ENCODE results near the gene IQCM. TPM values are rescaled to one million over a fixed set of nuclear protein-coding genes. Genes with fewer than 3 reads are reported as not detected.

IQCM gene
- total and polyA plus RNA-seq, 11 donors: not detected

- TF ChIP-seq POLR2A (IDR thresholded peaks at IDR 0.05): no peak
- TF ChIP-seq CTCF (IDR thresholded peaks at IDR 0.05): no peak
- intact Hi-C loops (cut with DNase I): no loop called here
- DNase-seq (no peak), ATAC-seq (no peak)
- H3K4me1 ChIP-seq: no peaks in the 10 kb centered on the region
- no peaks in the 10 kb centered on the region for H3K9me3 ChIP-seq
- H3K36me3 ChIP-seq: no peaks in the 10 kb centered on the region
- H3K27ac ChIP-seq: no peak overlapping the region
- no peak overlapping the region for H3K4me3 ChIP-seq
- WGBS, 4 donors: 66 to 82% (median 71%) methylated on average over 1 of the region's 1 CpG
- no peaks in the 10 kb centered on the region for H3K27me3 ChIP-seq
Observed at GRCh38 chr4:149741186-149741831, 74.3 kb downstream of the IQCM start.

GRCh38 chr4:149738156-149738555 is 77.5 kb downstream of the IQCM start:
- no peak for DNase-seq
- Histone ChIP-seq H3K9me3 (no peaks in the 10 kb centered on the region), H3K27ac (no peak overlapping the region), H3K4me3 (no peak overlapping the region), H3K4me1 (no peaks in the 10 kb centered on the region), H3K36me3 (no peaks in the 10 kb centered on the region), H3K27me3 (no peaks in the 10 kb centered on the region)
- ATAC-seq: no peak
- intact Hi-C loops (cut with DNase I): no loop called here
- WGBS, 4 donors: 59 to 75% (median 64%) methylated on average over 7 of the region's 7 CpGs
- TF ChIP-seq POLR2A (IDR thresholded peaks at IDR 0.05): no peak
- TF ChIP-seq CTCF (IDR thresholded peaks at IDR 0.05): no peak

GRCh38 chr4:149735796-149736195 is 79.8 kb downstream of the IQCM start:
- no peak overlapping the region for H3K4me3 ChIP-seq
- H3K4me1 ChIP-seq: no peaks in the 10 kb centered on the region
- DNase-seq: no peak
- intact Hi-C loops (cut with DNase I): no loop called here
- 74 to 87% (median 85%) methylated on average over 3 of the region's 3 CpGs for WGBS, 4 donors
- H3K27me3 ChIP-seq: no peaks in the 10 kb centered on the region
- H3K9me3 ChIP-seq: no peaks in the 10 kb centered on the region
- H3K36me3 ChIP-seq: no peaks in the 10 kb centered on the region
- H3K27ac ChIP-seq: no peak overlapping the region
- TF ChIP-seq POLR2A (IDR thresholded peaks at IDR 0.05) (no peak), CTCF (IDR thresholded peaks at IDR 0.05) (no peak)
- ATAC-seq: no peak

GRCh38 chr4:149728444-149728843 is 87.2 kb downstream of the IQCM start:
- intact Hi-C loops (cut with DNase I): no loop called here
- H3K27ac ChIP-seq: no peak overlapping the region
- H3K9me3 ChIP-seq: no peaks in the 10 kb centered on the region
- no peaks in the 10 kb centered on the region for H3K4me1 ChIP-seq
- no peak overlapping the region for H3K4me3 ChIP-seq
- 87 to 94% (median 89%) methylated on average over 1 of the region's 1 CpG for WGBS, 4 donors
- ATAC-seq (no peak), DNase-seq (no peak)
- no peak for TF ChIP-seq CTCF (IDR thresholded peaks at IDR 0.05)
- no peak for TF ChIP-seq POLR2A (IDR thresholded peaks at IDR 0.05)
- H3K27me3 ChIP-seq: no peaks in the 10 kb centered on the region
- no peaks in the 10 kb centered on the region for H3K36me3 ChIP-seq

Measured in heart left ventricle (tissue), 16 donors.